Endothelial cell of umbilical vein (primary cell): ENCODE results near the gene EXOSC6. TPM values are rescaled to one million over a fixed set of nuclear protein-coding genes. Genes with fewer than 3 reads are reported as not detected.
"Not testable (repeated sequence)": the region's sequence is repeated elsewhere in the genome, so short reads cannot be mapped to it uniquely, and the experiment has no call there.

Source experiments
- BruUV-seq: library from RNA; stranded (reverse); fragments of 400-500 nt; replicated peaks from 2 replicates; lab custom pipeline; 2021; lab: Mats Ljungman, UMichigan
- CTCF ChIA-PET: fragments of 300-600, 350-600 bp; sonication (Branson Sonifier 250); formaldehyde crosslinking; loops from one replicate; lab custom pipeline; 2021; ENCODE audit warnings: antibody characterized with exemption, inconsistent platforms; lab: Charles Lee
- POLR2A ChIA-PET: fragments of 300-600, 350-600 bp; sonication (Branson Sonifier 250); formaldehyde crosslinking; loops from one replicate; lab custom pipeline; 2021; ENCODE audit warnings: antibody characterized with exemption, inconsistent platforms; lab: Charles Lee
- DNase-seq: peaks from one replicate; pipeline ENCODE4 v3.0.0-alpha.2; 2011; ENCODE audit warnings: low read depth, low spot score
- FAIRE-seq: peaks from 2 replicates; lab custom pipeline; 2011; peaks lifted over from hg19 to GRCh38; lab: Jason Lieb, UNC
- H2AFZ ChIP-seq: 2 replicates; pipeline ENCODE4 v1.6.0; 2012; ENCODE audit warnings: low read depth, low read length, control low read depth, inconsistent platforms
- H3K27ac ChIP-seq: 2 replicates; pipeline ENCODE4 v1.5.1; 2011; ENCODE audit warnings: low read depth, mild to moderate bottlenecking, control low read depth, low read length, moderate library complexity; ENCODE audit not compliant: insufficient read depth
- H3K27me3 ChIP-seq, 2 experiments: 2 replicates each; pipeline versions ENCODE4 v1.6.0 to v1.6.1; 2011; ENCODE audit warnings: low read length in 2 of 2, mixed read lengths in 1 of 2; ENCODE audit not compliant: control insufficient read depth in 2 of 2, insufficient read depth in 2 of 2
- H3K36me3 ChIP-seq, 2 experiments: 2 replicates in 1 of 2; 3 replicates in 1 of 2; pipeline ENCODE4 v1.5.1; 2011; ENCODE audit warnings: low read length in 2 of 2, mild to moderate bottlenecking in 1 of 2, moderate library complexity in 1 of 2; ENCODE audit not compliant: control insufficient read depth in 2 of 2, insufficient read depth in 2 of 2; ENCODE audit errors: extremely low read depth in 1 of 2
- H3K4me1 ChIP-seq: 3 replicates; pipeline ENCODE4 v1.5.1; 2011; ENCODE audit warnings: mild to moderate bottlenecking, low read length; ENCODE audit not compliant: control insufficient read depth, insufficient read depth; ENCODE audit errors: extremely low read depth
- H3K4me2 ChIP-seq: 2 replicates; pipeline ENCODE4 v1.6.1; 2011; ENCODE audit warnings: low read length, control low read depth, mixed read lengths; ENCODE audit not compliant: insufficient read depth
- H3K4me3 ChIP-seq, 3 experiments: fragments of 200-600 bp in 1 of 3; sonication (generic), shearing (Covaris generic) in 1 of 3; replicated peaks in 1 of 3; 2 replicates each; pipeline ENCODE4 v1.5.1; 2011 to 2016; ENCODE audit warnings: control low read depth in 3 of 3, low read length in 3 of 3, mild to moderate bottlenecking in 2 of 3, inconsistent platforms in 1 of 3, low read depth in 1 of 3, moderate library complexity in 1 of 3; ENCODE audit not compliant: insufficient read depth in 1 of 3
- H3K79me2 ChIP-seq: 2 replicates; pipeline ENCODE4 v1.6.0; 2012; ENCODE audit warnings: low read length, inconsistent platforms; ENCODE audit not compliant: control insufficient read depth, insufficient read depth
- H3K9ac ChIP-seq: replicated peaks from 2 replicates; pipeline ENCODE3; 2011; ENCODE audit warnings: low read length, control low read depth; ENCODE audit not compliant: insufficient read depth; ENCODE audit errors: extremely low read depth
- H3K9me1 ChIP-seq: replicated peaks from 3 replicates; pipeline ENCODE4 v1.6.0; 2011; ENCODE audit warnings: mild to moderate bottlenecking, low read length; ENCODE audit not compliant: control insufficient read depth, insufficient read depth; ENCODE audit errors: extremely low read depth
- H3K9me3 ChIP-seq: replicated peaks from 2 replicates; pipeline ENCODE4 v1.5.1; 2012; ENCODE audit warnings: low read length, inconsistent platforms; ENCODE audit not compliant: control insufficient read depth, insufficient read depth
- H4K20me1 ChIP-seq: replicated peaks from 2 replicates; pipeline ENCODE3; 2011; ENCODE audit warnings: mild to moderate bottlenecking, low read length; ENCODE audit not compliant: control insufficient read depth, insufficient read depth; ENCODE audit errors: extremely low read depth
- CTCF ChIP-seq, 2 donors: IDR thresholded peaks; 1 replicate in 1 of 2; 2 replicates in 1 of 2; pipeline ENCODE4 v1.5.1; 2011; ENCODE audit warnings: low read length in 2 of 2, mild to moderate bottlenecking in 2 of 2, moderate library complexity in 2 of 2, control low read depth in 1 of 2, inconsistent platforms in 1 of 2, low read depth in 1 of 2; ENCODE audit not compliant: insufficient read depth in 1 of 2; ENCODE audit errors: extremely low read depth in 1 of 2
- EZH2 ChIP-seq: IDR thresholded peaks from 2 replicates; pipeline ENCODE4 v1.6.1; 2012; ENCODE audit warnings: borderline replicate concordance, low read depth, mild to moderate bottlenecking, moderate library complexity, low read length, inconsistent platforms; ENCODE audit not compliant: severe bottlenecking
- FOS ChIP-seq: IDR thresholded peaks from 2 replicates; pipeline ENCODE4 v1.6.1; 2011; ENCODE audit warnings: mild to moderate bottlenecking, low read length, moderate library complexity, borderline replicate concordance; ENCODE audit not compliant: insufficient read depth
- GATA2 ChIP-seq: IDR thresholded peaks from 2 replicates; pipeline ENCODE4 v1.7.0; 2011; ENCODE audit warnings: low read depth, mild to moderate bottlenecking, moderate library complexity, mixed read lengths, low read length; ENCODE audit not compliant: insufficient read length, insufficient read depth
- JUN ChIP-seq: IDR thresholded peaks from 2 replicates; pipeline ENCODE4 v1.6.1; 2011; ENCODE audit warnings: borderline replicate concordance, low read depth; ENCODE audit not compliant: insufficient read length, insufficient read depth
- MAX ChIP-seq: IDR thresholded peaks from 2 replicates; pipeline ENCODE4 v1.6.1; 2011; ENCODE audit not compliant: insufficient read depth, insufficient read length
- MYC ChIP-seq: IDR thresholded peaks from one replicate; pipeline ENCODE4 v1.6.1; 2011; ENCODE audit warnings: mild to moderate bottlenecking, low read depth, low read length
- POLR2A ChIP-seq: IDR thresholded peaks from 2 replicates; pipeline ENCODE4 v1.6.1; 2012; ENCODE audit warnings: low read depth, mild to moderate bottlenecking, control low read depth, low read length
- POLR2AphosphoS5 ChIP-seq: IDR thresholded peaks from 2 replicates; pipeline ENCODE4 v1.6.1; 2012; ENCODE audit warnings: low read depth, mild to moderate bottlenecking, control low read depth, low read length, moderate library complexity; ENCODE audit not compliant: insufficient read depth
- dilution Hi-C: fragments of 300-500 bp; cut with MboI; formaldehyde crosslinking; loops from one replicate; pipeline ENCODE4 v1.15.0; 2019; ENCODE audit warnings: low sequenced_read_pairs; ENCODE audit not compliant: extremely low pct_ligation_motif_present
- intact Hi-C: fragments of 100-400 bp; cut with micrococcal nuclease; formaldehyde crosslinking; loops from one replicate; pipeline ENCODE4 v1.10.0; 2022
- polyA plus RNA-seq, 4 experiments: library from polyadenylated mRNA; depleted of rRNA in 3 of 4; stranded (reverse) in 3 of 4; unstranded in 1 of 4; fragments of >200 nt; gene quantifications; 2 replicates each; pipeline versions ENCODE4 v1.2.1 to v1.2.3, GENCODE V29; 2011 to 2012; ENCODE audit warnings: missing spikeins in 1 of 4
- total RNA-seq: library from RNA; stranded (reverse); gene quantifications from 2 replicates; pipeline ENCODE4 v1.2.3, GENCODE V29; 2021

Gene EXOSC6
- total and polyA plus RNA-seq, 2 donors (not counting 3 experiments of a cell fraction or from before 2014, with no cell fraction given): 12.6 to 29.2 TPM

GRCh38 chr16:70294385-70295025 is 42.8 kb upstream of the EXOSC6 start:
- no peaks in the 10 kb centered on the region for H3K9me1 ChIP-seq
- no peak overlapping the region for H2AFZ ChIP-seq
- no peaks in the 10 kb centered on the region for H3K36me3 ChIP-seq
- no peak overlapping the region for H3K9ac ChIP-seq
- H3K9me3 ChIP-seq: no peaks in the 10 kb centered on the region
- H3K27me3 ChIP-seq: no peaks in the 10 kb centered on the region
- ChIA-PET POLR2A (no interaction called here), CTCF (no interaction called here)
- FAIRE-seq: no peak
- peaks cover 6% of the 10 kb centered on the region for H3K4me1 ChIP-seq
- H3K27ac ChIP-seq: no peak overlapping the region
- no TSS peak for BruUV-seq
- peaks cover 4% of the 10 kb centered on the region for H3K79me2 ChIP-seq
- no peak for DNase-seq
- no peak overlapping the region for H3K4me2 ChIP-seq
- dilution Hi-C loops (no loop called here), intact Hi-C loops (no loop called here)
- H4K20me1 ChIP-seq: no peaks in the 10 kb centered on the region
- no peak for TF ChIP-seq GATA2
- TF ChIP-seq POLR2A: no peak
- no peak for TF ChIP-seq EZH2
- TF ChIP-seq MYC: no peak
- no peak for TF ChIP-seq MAX
- no peak for TF ChIP-seq POLR2AphosphoS5
- no peak for TF ChIP-seq CTCF (IDR thresholded peaks at IDR 0.05; ENCODE audit: extremely low read depth in 1 of 2, insufficient read depth in 1 of 2, low read depth in 1 of 2, low read length in 2 of 2)
- no peak for TF ChIP-seq FOS
- no peak for TF ChIP-seq JUN
- no peak overlapping the region for H3K4me3 ChIP-seq

- H4K20me1 ChIP-seq, H2AFZ ChIP-seq, H3K4me3 ChIP-seq, dilution Hi-C loops, POLR2A ChIA-PET, H3K36me3 ChIP-seq, H3K27ac ChIP-seq, H3K9ac ChIP-seq, BruUV-seq, H3K4me2 ChIP-seq, FAIRE-seq, H3K27me3 ChIP-seq, DNase-seq, CTCF ChIA-PET, H3K9me1 ChIP-seq, H3K9me3 ChIP-seq, intact Hi-C loops, H3K4me1 ChIP-seq: not testable (repeated sequence)
- peaks cover 20% of the 10 kb centered on the region for H3K79me2 ChIP-seq
Measured at GRCh38 chr16:70292148-70292547, 40.4 kb upstream of the EXOSC6 start.
